ENCODE measurements around the gene DKK2. TPM values are rescaled to one million over a fixed set of nuclear protein-coding genes. Genes with fewer than 3 reads are reported as not detected.

DKK2 gene
- total and polyA plus RNA-seq, 4 donors: 5.7 to 32.2 (median 12.4) TPM

DNA sequence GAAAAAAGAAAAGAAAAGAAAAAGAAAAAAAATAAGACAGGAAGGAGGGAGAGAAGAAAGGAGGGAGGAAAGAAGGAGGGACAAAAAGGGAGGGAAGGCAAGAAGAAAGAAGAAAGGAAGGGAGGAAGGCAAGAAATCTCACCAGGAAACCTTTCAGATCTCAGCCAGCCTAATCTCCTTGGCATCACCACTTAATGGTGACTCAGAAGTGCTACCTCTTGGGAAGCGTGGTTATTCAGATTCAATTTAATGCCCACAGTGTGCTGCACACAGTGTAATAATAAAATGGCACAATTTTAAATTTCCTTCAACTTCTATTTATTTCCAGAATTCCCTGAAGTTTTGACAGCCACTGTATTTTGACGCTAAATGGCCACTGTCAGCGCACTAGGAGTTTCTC lies 50.3 kb downstream of the DKK2 start:
- no peaks in the 10 kb centered on the region for H3K4me1 ChIP-seq (ENCODE audit: control insufficient read depth, insufficient read depth, low read length)
- WGBS (ENCODE audit: insufficient coverage): no CpG with 5 or more reads among the region's 3 CpGs
- H3K4me3 ChIP-seq (ENCODE audit: low read depth, low read length): no peak overlapping the region
- H3K36me3 ChIP-seq (ENCODE audit: control insufficient read depth, insufficient read depth, low read length): no peaks in the 10 kb centered on the region
- H3K27me3 ChIP-seq (ENCODE audit: control insufficient read depth, insufficient read depth, low read length): no peaks in the 10 kb centered on the region
- no peak for DNase-seq (ENCODE audit: low read depth in 4 of 6, low spot score in 6 of 6)
- no peaks in the 10 kb centered on the region for H3K9me3 ChIP-seq (ENCODE audit: control insufficient read depth, insufficient read depth, low read length)
- no peak overlapping the region for H3K27ac ChIP-seq (ENCODE audit: low read depth, low read length)

GRCh38 chr4:106982711-106983211 lies 53.4 kb downstream of the DKK2 start:
- no CpG with 5 or more reads among the region's 1 CpG for WGBS (ENCODE audit: insufficient coverage)

GRCh38 chr4:106981431-106981830 lies 54.7 kb downstream of the DKK2 start:
- Histone ChIP-seq H3K9me3 (ENCODE audit: control insufficient read depth, insufficient read depth, low read length) (no peaks in the 10 kb centered on the region), H3K36me3 (ENCODE audit: control insufficient read depth, insufficient read depth, low read length) (no peaks in the 10 kb centered on the region), H3K27me3 (ENCODE audit: control insufficient read depth, insufficient read depth, low read length) (no peaks in the 10 kb centered on the region), H3K4me1 (ENCODE audit: control insufficient read depth, insufficient read depth, low read length) (no peaks in the 10 kb centered on the region), H3K27ac (ENCODE audit: low read depth, low read length) (no peak overlapping the region), H3K4me3 (ENCODE audit: low read depth, low read length) (no peak overlapping the region)
- no peak for DNase-seq (ENCODE audit: low read depth in 4 of 6, low spot score in 6 of 6)

More at GRCh38 chr4:106982711-106983211, 53.4 kb downstream of the DKK2 start:
- Histone ChIP-seq H3K4me3 (ENCODE audit: low read depth, low read length) (no peak overlapping the region), H3K36me3 (ENCODE audit: control insufficient read depth, insufficient read depth, low read length) (no peaks in the 10 kb centered on the region), H3K27me3 (ENCODE audit: control insufficient read depth, insufficient read depth, low read length) (no peaks in the 10 kb centered on the region), H3K4me1 (ENCODE audit: control insufficient read depth, insufficient read depth, low read length) (no peaks in the 10 kb centered on the region), H3K9me3 (ENCODE audit: control insufficient read depth, insufficient read depth, low read length) (no peaks in the 10 kb centered on the region), H3K27ac (ENCODE audit: low read depth, low read length) (no peak overlapping the region)
- DNase-seq (ENCODE audit: low read depth in 4 of 6, low spot score in 6 of 6): no peak

DNA sequence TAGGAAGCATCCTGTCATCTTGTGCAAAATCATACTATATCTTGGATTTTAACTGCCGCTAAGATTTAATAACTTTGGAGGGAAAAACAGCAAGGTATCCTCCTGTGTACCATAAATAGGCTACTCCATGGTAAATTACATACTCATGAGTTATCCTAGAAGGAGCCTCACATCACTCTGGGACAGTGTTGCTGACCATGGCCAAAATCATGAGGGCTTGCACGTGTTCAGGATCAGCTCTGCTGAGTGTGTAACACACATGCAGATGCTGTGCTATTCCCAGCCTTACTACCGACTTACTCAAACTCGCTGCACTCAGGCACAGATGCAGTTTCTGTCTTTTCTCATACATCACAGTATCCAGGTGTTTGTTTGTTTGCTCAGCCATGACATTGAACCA lies 56.6 kb downstream of the DKK2 start:
- H3K9me3 ChIP-seq (ENCODE audit: control insufficient read depth, insufficient read depth, low read length): no peaks in the 10 kb centered on the region
- H3K27ac ChIP-seq (ENCODE audit: low read depth, low read length): no peak overlapping the region
- DNase-seq (ENCODE audit: low read depth in 4 of 6, low spot score in 6 of 6): no peak
- WGBS (ENCODE audit: insufficient coverage): 92% methylated on average over 2 of the region's 4 CpGs
- H3K27me3 ChIP-seq (ENCODE audit: control insufficient read depth, insufficient read depth, low read length): no peaks in the 10 kb centered on the region
- H3K4me1 ChIP-seq (ENCODE audit: control insufficient read depth, insufficient read depth, low read length): no peaks in the 10 kb centered on the region
- no peaks in the 10 kb centered on the region for H3K36me3 ChIP-seq (ENCODE audit: control insufficient read depth, insufficient read depth, low read length)
- H3K4me3 ChIP-seq (ENCODE audit: low read depth, low read length): no peak overlapping the region

GRCh38 chr4:106978046-106978774 lies 57.9 kb downstream of the DKK2 start:
- WGBS (ENCODE audit: insufficient coverage): 96% methylated on average over 8 of the region's 14 CpGs
- no peak overlapping the region for H3K27ac ChIP-seq (ENCODE audit: low read depth, low read length)
- H3K9me3 ChIP-seq (ENCODE audit: control insufficient read depth, insufficient read depth, low read length): no peaks in the 10 kb centered on the region
- H3K4me3 ChIP-seq (ENCODE audit: low read depth, low read length): no peak overlapping the region
- no peaks in the 10 kb centered on the region for H3K27me3 ChIP-seq (ENCODE audit: control insufficient read depth, insufficient read depth, low read length)
- H3K4me1 ChIP-seq (ENCODE audit: control insufficient read depth, insufficient read depth, low read length): no peaks in the 10 kb centered on the region
- DNase-seq (ENCODE audit: low read depth in 4 of 6, low spot score in 6 of 6): no peak
- H3K36me3 ChIP-seq (ENCODE audit: control insufficient read depth, insufficient read depth, low read length): no peaks in the 10 kb centered on the region

GRCh38 chr4:106971636-106972035 lies 64.5 kb downstream of the DKK2 start:
- Histone ChIP-seq H3K36me3 (ENCODE audit: control insufficient read depth, insufficient read depth, low read length) (no peaks in the 10 kb centered on the region), H3K27me3 (ENCODE audit: control insufficient read depth, insufficient read depth, low read length) (no peaks in the 10 kb centered on the region), H3K9me3 (ENCODE audit: control insufficient read depth, insufficient read depth, low read length) (no peaks in the 10 kb centered on the region), H3K27ac (ENCODE audit: low read depth, low read length) (no peak overlapping the region), H3K4me3 (ENCODE audit: low read depth, low read length) (no peak overlapping the region), H3K4me1 (ENCODE audit: control insufficient read depth, insufficient read depth, low read length) (no peaks in the 10 kb centered on the region)
- WGBS (ENCODE audit: insufficient coverage): no CpG with 5 or more reads among the region's 1 CpG
- peak; percentile 12 to 81 (median 22) for DNase-seq (ENCODE audit: low read depth in 4 of 6, low spot score in 6 of 6)

- H3K36me3 ChIP-seq (ENCODE audit: control insufficient read depth, insufficient read depth, low read length): no peaks in the 10 kb centered on the region
- no peaks in the 10 kb centered on the region for H3K27me3 ChIP-seq (ENCODE audit: control insufficient read depth, insufficient read depth, low read length)
- 88% methylated on average over 1 of the region's 2 CpGs for WGBS (ENCODE audit: insufficient coverage)
These were observed 68.2 kb downstream of the DKK2 start for GRCh38 chr4:106967892-106968291.

GRCh38 chr4:106953036-106953705 lies 82.9 kb downstream of the DKK2 start:
- H3K27me3 ChIP-seq (ENCODE audit: control insufficient read depth, insufficient read depth, low read length): no peaks in the 10 kb centered on the region
- no peaks in the 10 kb centered on the region for H3K36me3 ChIP-seq (ENCODE audit: control insufficient read depth, insufficient read depth, low read length)
- H3K4me3 ChIP-seq (ENCODE audit: low read depth, low read length): no peak overlapping the region
- DNase-seq (ENCODE audit: low read depth in 4 of 6, low spot score in 6 of 6): peak in 2 of 6 donors; percentile 17 to 71
- no peaks in the 10 kb centered on the region for H3K4me1 ChIP-seq (ENCODE audit: control insufficient read depth, insufficient read depth, low read length)
- no peaks in the 10 kb centered on the region for H3K9me3 ChIP-seq (ENCODE audit: control insufficient read depth, insufficient read depth, low read length)
- no CpG with 5 or more reads among the region's 3 CpGs for WGBS (ENCODE audit: insufficient coverage)
- H3K27ac ChIP-seq (ENCODE audit: low read depth, low read length): no peak overlapping the region

More at GRCh38 chr4:106967892-106968291, 68.2 kb downstream of the DKK2 start:
- Histone ChIP-seq H3K9me3 (ENCODE audit: control insufficient read depth, insufficient read depth, low read length) (no peaks in the 10 kb centered on the region), H3K4me1 (ENCODE audit: control insufficient read depth, insufficient read depth, low read length) (no peaks in the 10 kb centered on the region), H3K27ac (ENCODE audit: low read depth, low read length) (no peak overlapping the region), H3K4me3 (ENCODE audit: low read depth, low read length) (no peak overlapping the region)
- no peak for DNase-seq (ENCODE audit: low read depth in 4 of 6, low spot score in 6 of 6)

DNA sequence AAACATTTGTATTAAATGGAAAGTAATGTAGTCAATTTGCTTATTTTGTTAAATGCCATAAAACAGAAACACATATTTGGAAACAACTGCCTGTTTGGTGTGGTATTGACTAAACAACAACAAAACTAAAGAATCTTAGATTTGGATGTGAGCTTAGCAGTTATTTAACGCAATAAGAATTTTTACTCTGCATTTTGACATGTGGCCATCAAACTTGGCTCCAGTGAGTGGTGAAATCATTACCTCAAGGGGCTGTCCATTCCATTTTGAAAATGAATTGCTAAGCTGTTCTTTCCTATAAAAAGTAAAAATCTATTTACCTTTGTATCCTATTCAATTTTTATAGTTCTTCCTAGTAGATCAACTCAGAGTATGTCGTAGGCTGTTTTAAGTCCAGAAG lies 84.2 kb downstream of the DKK2 start:
- Histone ChIP-seq H3K36me3 (ENCODE audit: control insufficient read depth, insufficient read depth, low read length) (no peaks in the 10 kb centered on the region), H3K27ac (ENCODE audit: low read depth, low read length) (no peak overlapping the region), H3K27me3 (ENCODE audit: control insufficient read depth, insufficient read depth, low read length) (no peaks in the 10 kb centered on the region), H3K9me3 (ENCODE audit: control insufficient read depth, insufficient read depth, low read length) (no peaks in the 10 kb centered on the region), H3K4me1 (ENCODE audit: control insufficient read depth, insufficient read depth, low read length) (no peaks in the 10 kb centered on the region), H3K4me3 (ENCODE audit: low read depth, low read length) (no peak overlapping the region)
- no CpG with 5 or more reads among the region's 2 CpGs for WGBS (ENCODE audit: insufficient coverage)
- DNase-seq (ENCODE audit: low read depth in 4 of 6, low spot score in 6 of 6): no peak

- H3K27me3 ChIP-seq (ENCODE audit: control insufficient read depth, insufficient read depth, low read length): no peaks in the 10 kb centered on the region
- no peak for DNase-seq (ENCODE audit: low read depth in 4 of 6, low spot score in 6 of 6)
- no peak overlapping the region for H3K27ac ChIP-seq (ENCODE audit: low read depth, low read length)
- no peaks in the 10 kb centered on the region for H3K4me1 ChIP-seq (ENCODE audit: control insufficient read depth, insufficient read depth, low read length)
- H3K36me3 ChIP-seq (ENCODE audit: control insufficient read depth, insufficient read depth, low read length): no peaks in the 10 kb centered on the region
- no peak overlapping the region for H3K4me3 ChIP-seq (ENCODE audit: low read depth, low read length)
- WGBS (ENCODE audit: insufficient coverage): no CpG with 5 or more reads among the region's 1 CpG
- no peaks in the 10 kb centered on the region for H3K9me3 ChIP-seq (ENCODE audit: control insufficient read depth, insufficient read depth, low read length)
These were observed 94.3 kb downstream of the DKK2 start for GRCh38 chr4:106941841-106942240.
